Sigmoid colon (tissue), 7 donors: ENCODE results near the gene DGKI. TPM values are rescaled to one million over a fixed set of nuclear protein-coding genes. Genes with fewer than 3 reads are reported as not detected.

Experiments used
- DNase-seq: peaks from one replicate; pipeline ENCODE4 v3.0.0-alpha.2; 2019
- H3K27ac ChIP-seq, 4 donors: fragments of 200-600 bp; sonication (generic); one replicate each; pipeline ENCODE4 v1.5.1; 2016 to 2019; ENCODE audit warnings: mild to moderate bottlenecking in 1 of 4
- H3K27me3 ChIP-seq, 3 donors: fragments of 200-600 bp; sonication (generic); one replicate each; pipeline ENCODE4 v1.5.1; 2019; ENCODE audit warnings: mild to moderate bottlenecking in 1 of 3
- H3K36me3 ChIP-seq, 4 donors: fragments of 200-600 bp; sonication (generic); one replicate each; pipeline ENCODE4 v1.5.1; 2016 to 2019
- H3K4me1 ChIP-seq, 4 donors: fragments of 200-600 bp; sonication (generic); one replicate each; pipeline ENCODE4 v1.5.1; 2017 to 2019
- H3K4me3 ChIP-seq, 4 donors: fragments of 200-600 bp; sonication (generic); one replicate each; pipeline ENCODE4 v1.5.1; 2017 to 2019; ENCODE audit warnings: mild to moderate bottlenecking in 2 of 4, moderate library complexity in 1 of 4
- H3K9me3 ChIP-seq, 4 donors: fragments of 200-600 bp in 3 of 4; sonication (generic) in 3 of 4; one replicate each; pipeline versions ENCODE4 v1.5.1 to v1.6.1; 2013 to 2019
- EP300 ChIP-seq, 4 donors: sonication (generic); formaldehyde crosslinking; IDR thresholded peaks; one replicate each; pipeline ENCODE4 v1.6.1; 2017; ENCODE audit warnings: antibody characterized with exemption in 4 of 4
- POLR2A ChIP-seq, 2 donors: fragments of 450-650 bp; IDR thresholded peaks; one replicate each; pipeline ENCODE4 v1.6.1; 2016; ENCODE audit warnings: antibody characterized with exemption in 2 of 2, mild to moderate bottlenecking in 2 of 2, moderate library complexity in 2 of 2
- POLR2AphosphoS5 ChIP-seq, 4 donors: sonication (generic); formaldehyde crosslinking; IDR thresholded peaks; one replicate each; pipeline ENCODE4 v1.6.1; 2017; ENCODE audit warnings: antibody characterized with exemption in 4 of 4
- WGBS, 2 donors: extraction: QIAGEN DNeasy Blood & Tissue Kit; methylation state at CpG; one replicate each; pipeline ENCODE4 v1.1.7; 2013; 5-methylcytosine and 5-hydroxymethylcytosine counted together
- intact Hi-C: fragments of 100-400 bp; cut with DNase I; formaldehyde crosslinking; loops from one replicate; pipeline ENCODE4 v1.15.1; 2023
- polyA plus RNA-seq, 3 donors: library from polyadenylated mRNA; stranded (reverse); fragments of 200-250 nt; gene quantifications; one replicate each; pipeline ENCODE4 v1.2.3, GENCODE V29; 2013
- total RNA-seq, 4 donors: library from RNA; depleted of rRNA; stranded (reverse); fragments of >200 nt; gene quantifications; one replicate each; pipeline ENCODE4 v1.1.0, GENCODE V29; 2016
- TF ChIP-seq, protein P1 (sequence below), 4 experiments: fragments of 450-650 bp in 3 of 4; fragments of 200-600 bp in 1 of 4; IDR thresholded peaks; one replicate each; pipeline ENCODE4 v1.5.1; 2016 to 2019; ENCODE audit warnings: antibody characterized with exemption in 4 of 4, mild to moderate bottlenecking in 3 of 4, moderate library complexity in 2 of 4
- donor health status: healthy with polysubstance abuse.
- donor health status: Bipolar disorder and iron deficiency.
- donor health status: healthy.

Gene DGKI
- total and polyA plus RNA-seq, 7 donors, result 0.17 to 7.6 (median 1.0) TPM; not detected in 1

DNA sequence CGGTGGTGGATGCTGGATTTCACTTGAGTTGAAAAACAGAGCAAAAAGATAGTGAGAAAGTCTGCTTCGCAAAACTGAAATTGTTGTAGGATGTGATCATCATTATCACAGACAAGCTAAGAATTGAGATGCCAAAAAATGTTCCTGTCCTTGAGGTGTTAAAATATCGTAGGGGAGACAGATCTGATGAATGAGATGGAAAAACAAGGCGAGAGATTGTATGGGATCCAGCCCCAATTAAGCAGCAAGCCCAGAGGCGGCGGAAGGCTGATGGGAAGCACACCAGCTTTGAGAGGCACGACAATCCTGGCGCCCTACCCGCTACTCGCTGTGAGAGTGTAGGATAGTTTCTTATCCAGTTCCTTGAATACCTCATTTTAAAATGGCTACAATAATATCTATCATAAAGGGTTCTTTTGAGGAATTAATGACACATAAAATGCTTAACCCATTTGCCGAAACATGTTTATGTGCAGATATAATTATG, 372.2 kb downstream of the DGKI start:
- Histone ChIP-seq H3K4me3 (no peak overlapping the region), H3K36me3 (no peaks in the 10 kb centered on the region), H3K9me3 (no peaks in the 10 kb centered on the region), H3K27ac (no peak overlapping the region), H3K4me1 (no peaks in the 10 kb centered on the region), H3K27me3 (no peaks in the 10 kb centered on the region)
- TF ChIP-seq, protein P1, sequence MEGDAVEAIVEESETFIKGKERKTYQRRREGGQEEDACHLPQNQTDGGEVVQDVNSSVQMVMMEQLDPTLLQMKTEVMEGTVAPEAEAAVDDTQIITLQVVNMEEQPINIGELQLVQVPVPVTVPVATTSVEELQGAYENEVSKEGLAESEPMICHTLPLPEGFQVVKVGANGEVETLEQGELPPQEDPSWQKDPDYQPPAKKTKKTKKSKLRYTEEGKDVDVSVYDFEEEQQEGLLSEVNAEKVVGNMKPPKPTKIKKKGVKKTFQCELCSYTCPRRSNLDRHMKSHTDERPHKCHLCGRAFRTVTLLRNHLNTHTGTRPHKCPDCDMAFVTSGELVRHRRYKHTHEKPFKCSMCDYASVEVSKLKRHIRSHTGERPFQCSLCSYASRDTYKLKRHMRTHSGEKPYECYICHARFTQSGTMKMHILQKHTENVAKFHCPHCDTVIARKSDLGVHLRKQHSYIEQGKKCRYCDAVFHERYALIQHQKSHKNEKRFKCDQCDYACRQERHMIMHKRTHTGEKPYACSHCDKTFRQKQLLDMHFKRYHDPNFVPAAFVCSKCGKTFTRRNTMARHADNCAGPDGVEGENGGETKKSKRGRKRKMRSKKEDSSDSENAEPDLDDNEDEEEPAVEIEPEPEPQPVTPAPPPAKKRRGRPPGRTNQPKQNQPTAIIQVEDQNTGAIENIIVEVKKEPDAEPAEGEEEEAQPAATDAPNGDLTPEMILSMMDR (IDR thresholded peaks at IDR 0.05), result no peak
- TF ChIP-seq POLR2AphosphoS5 (IDR thresholded peaks at IDR 0.05), result no peak
- no peak for TF ChIP-seq POLR2A (IDR thresholded peaks at IDR 0.05)
- TF ChIP-seq EP300 (IDR thresholded peaks at IDR 0.05), result no peak
- DNase-seq, result no peak
- intact Hi-C loops, result no loop called here
- 93 to 95% methylated on average over 11 of the region's 11 CpGs for WGBS, 2 donors

DNA sequence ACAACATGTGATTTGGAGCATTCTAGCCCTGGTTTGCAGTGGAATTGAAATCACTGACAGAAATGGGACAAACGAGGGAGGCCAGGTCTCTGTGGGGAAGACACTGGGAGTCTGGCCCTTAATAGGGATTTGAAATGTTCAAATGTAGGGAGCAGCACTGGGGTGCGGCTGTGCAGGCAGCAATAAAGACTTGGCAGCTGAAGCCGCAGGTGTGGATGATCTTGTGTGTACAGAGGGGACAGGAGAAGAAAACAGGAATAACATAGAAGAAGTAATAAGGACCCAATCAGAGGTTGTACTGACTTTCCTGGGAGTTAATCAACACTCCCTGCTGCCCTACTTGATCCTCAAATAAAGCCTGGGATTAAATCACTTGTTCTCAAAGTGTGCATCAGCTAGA, 375.6 kb downstream of the DGKI start:
- intact Hi-C loops, result no loop called here
- no peak overlapping the region for H3K27ac ChIP-seq
- TF ChIP-seq POLR2AphosphoS5 (IDR thresholded peaks at IDR 0.05), result no peak
- TF ChIP-seq EP300 (IDR thresholded peaks at IDR 0.05), result no peak
- TF ChIP-seq POLR2A (IDR thresholded peaks at IDR 0.05), result no peak
- TF ChIP-seq, protein P1 (IDR thresholded peaks at IDR 0.05), result no peak
- H3K36me3 ChIP-seq, result no peaks in the 10 kb centered on the region
- no peaks in the 10 kb centered on the region for H3K27me3 ChIP-seq
- no peaks in the 10 kb centered on the region for H3K4me1 ChIP-seq
- DNase-seq, result no peak
- H3K4me3 ChIP-seq, result no peak overlapping the region
- 11 to 63% methylated on average over 3 of the region's 3 CpGs for WGBS, 2 donors
- no peaks in the 10 kb centered on the region for H3K9me3 ChIP-seq

DNA sequence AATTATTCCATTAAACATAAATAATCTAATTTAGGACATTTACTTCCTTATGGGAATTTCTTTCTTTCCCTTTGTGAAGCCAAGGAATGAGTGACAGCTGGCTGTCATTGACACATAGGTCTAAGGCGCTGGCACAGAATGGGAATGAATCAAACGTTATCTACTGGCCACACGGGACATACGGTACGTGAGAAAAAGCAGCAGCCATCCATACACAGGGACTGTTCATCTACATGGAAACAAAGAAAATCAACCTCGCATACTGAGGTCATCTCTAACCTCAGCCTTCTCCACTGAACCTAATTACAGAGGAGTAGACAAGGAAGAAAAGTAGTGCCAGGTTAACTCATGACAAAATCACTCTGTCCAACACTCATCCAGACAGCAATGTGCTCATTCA, 376.9 kb downstream of the DGKI start:
- no peak for DNase-seq
- H3K4me1 ChIP-seq, result no peaks in the 10 kb centered on the region
- no peaks in the 10 kb centered on the region for H3K9me3 ChIP-seq
- TF ChIP-seq, protein P1 (IDR thresholded peaks at IDR 0.05), result no peak
- TF ChIP-seq EP300 (IDR thresholded peaks at IDR 0.05), result no peak
- no peak for TF ChIP-seq POLR2AphosphoS5 (IDR thresholded peaks at IDR 0.05)
- no peak for TF ChIP-seq POLR2A (IDR thresholded peaks at IDR 0.05)
- intact Hi-C loops, result no loop called here
- no peaks in the 10 kb centered on the region for H3K36me3 ChIP-seq
- 89 to 90% methylated on average over 6 of the region's 6 CpGs for WGBS, 2 donors
- no peak overlapping the region for H3K27ac ChIP-seq
- H3K4me3 ChIP-seq, result no peak overlapping the region
- H3K27me3 ChIP-seq, result no peaks in the 10 kb centered on the region

DNA sequence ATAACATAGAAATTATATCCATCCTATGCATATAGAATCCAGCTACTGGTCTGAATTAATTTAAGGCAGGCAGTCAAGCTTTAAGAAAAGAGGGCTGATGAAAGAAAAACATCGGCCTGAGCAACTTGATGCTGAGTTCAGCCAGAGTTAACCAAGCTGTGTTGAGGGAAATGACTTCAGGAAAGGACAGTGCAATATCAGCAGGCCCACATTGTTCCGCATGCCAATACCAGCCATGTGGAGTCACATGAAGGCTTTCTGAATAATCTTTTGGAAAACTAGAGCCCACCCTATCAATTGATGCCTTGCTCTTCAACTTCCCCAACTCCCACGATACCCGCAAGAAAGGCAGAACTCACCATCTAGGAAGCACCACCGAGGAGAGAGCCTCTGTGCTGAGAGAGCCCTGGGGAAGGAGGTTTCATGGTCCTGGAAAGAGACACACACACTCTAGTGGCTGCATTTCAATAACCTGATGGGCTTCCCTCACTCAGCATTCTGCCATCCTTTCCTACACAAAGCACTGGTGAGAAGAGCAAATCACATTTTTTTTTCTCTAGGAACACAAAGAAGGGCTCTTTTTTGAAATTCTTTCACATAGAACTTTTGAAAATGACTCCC, 377.5 kb downstream of the DGKI start:
- Histone ChIP-seq H3K4me1 (no peaks in the 10 kb centered on the region), H3K36me3 (no peaks in the 10 kb centered on the region), H3K27ac (no peak overlapping the region), H3K9me3 (no peaks in the 10 kb centered on the region), H3K27me3 (no peaks in the 10 kb centered on the region), H3K4me3 (no peak overlapping the region)
- intact Hi-C loops, result no loop called here
- no peak for DNase-seq
- WGBS, 2 donors, result 62 to 91% methylated on average over 5 of the region's 5 CpGs
- TF ChIP-seq POLR2AphosphoS5 (IDR thresholded peaks at IDR 0.05), result no peak
- TF ChIP-seq EP300 (IDR thresholded peaks at IDR 0.05), result no peak
- TF ChIP-seq, protein P1 (IDR thresholded peaks at IDR 0.05), result no peak
- no peak for TF ChIP-seq POLR2A (IDR thresholded peaks at IDR 0.05)

DNA sequence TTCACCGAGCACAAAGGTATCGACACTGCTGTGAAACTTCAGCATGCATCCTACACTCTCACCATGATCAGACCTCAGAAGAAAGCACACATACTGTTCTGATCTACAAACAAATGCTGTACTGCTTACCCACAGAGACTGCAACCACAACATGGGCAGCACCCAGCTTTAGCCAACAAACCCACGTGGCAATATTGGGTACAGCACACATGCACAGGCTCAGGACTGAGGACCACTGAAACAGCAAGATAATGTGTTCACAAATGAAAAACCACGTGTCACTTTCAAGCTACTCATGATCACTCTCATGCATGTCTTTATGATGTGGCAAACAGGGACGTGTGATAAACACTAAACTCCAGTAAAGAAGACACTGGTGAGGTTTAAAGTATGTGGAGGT, 383.9 kb downstream of the DGKI start:
- WGBS, 2 donors, result 80 to 87% methylated on average over 5 of the region's 5 CpGs
- H3K27me3 ChIP-seq, result no peaks in the 10 kb centered on the region
- TF ChIP-seq POLR2A (IDR thresholded peaks at IDR 0.05), result no peak
- no peak for TF ChIP-seq POLR2AphosphoS5 (IDR thresholded peaks at IDR 0.05)
- TF ChIP-seq, protein P1 (IDR thresholded peaks at IDR 0.05), result no peak
- no peak for TF ChIP-seq EP300 (IDR thresholded peaks at IDR 0.05)
- H3K9me3 ChIP-seq, result no peaks in the 10 kb centered on the region
- H3K4me3 ChIP-seq, result no peak overlapping the region
- H3K27ac ChIP-seq, result no peak overlapping the region
- DNase-seq, result no peak
- H3K4me1 ChIP-seq, result no peaks in the 10 kb centered on the region
- no peaks in the 10 kb centered on the region for H3K36me3 ChIP-seq
- intact Hi-C loops, result no loop called here
